ENCODE results near the gene LUC7L2. TPM values are rescaled to one million over a fixed set of nuclear protein-coding genes. Genes with fewer than 3 reads are reported as not detected.

LUC7L2 gene
- polyA plus RNA-seq, 1 donor (not counting 4 experiments of a cell fraction or from before 2014, with no cell fraction given) = 52.7 TPM

GRCh38 chr7:139452958-139453672, 93.4 kb downstream of the LUC7L2 start:
- Histone ChIP-seq H3K4me3 (ENCODE audit: control insufficient read depth in 2 of 3, extremely low read depth in 1 of 3, insufficient read depth in 2 of 3, low read depth in 1 of 3, low read length in 3 of 3) (no peak overlapping the region), H3K79me2 (ENCODE audit: control insufficient read depth, insufficient read depth, low read length) (no peaks in the 10 kb centered on the region), H3K27me3 (ENCODE audit: control insufficient read depth, extremely low read depth, insufficient read depth, low read length) (no peaks in the 10 kb centered on the region), H3K9ac (ENCODE audit: control insufficient read depth, extremely low read depth, insufficient read depth, low read length) (no peak overlapping the region), H3K9me1 (ENCODE audit: control insufficient read depth, extremely low read depth, insufficient read depth, low read length) (no peaks in the 10 kb centered on the region), H3K36me3 (ENCODE audit: control insufficient read depth in 2 of 2, extremely low read depth in 1 of 2, insufficient read depth in 2 of 2, low read length in 2 of 2) (no peaks in the 10 kb centered on the region), H2AFZ (ENCODE audit: control insufficient read depth, low read length) (no peak overlapping the region), H3K27ac (ENCODE audit: control insufficient read depth, insufficient read depth, low read length) (no peak overlapping the region), H3K4me2 (ENCODE audit: control insufficient read depth, extremely low read depth, insufficient read depth, low read depth, low read length) (no peak overlapping the region), H3K4me1 (ENCODE audit: control insufficient read depth, extremely low read depth, insufficient read depth, low read length) (peaks cover 12% of the 10 kb centered on the region), H3K9me3 (ENCODE audit: control insufficient read depth, low read depth, low read length) (no peaks in the 10 kb centered on the region), H4K20me1 (ENCODE audit: control insufficient read depth, extremely low read depth, insufficient read depth, low read length) (no peaks in the 10 kb centered on the region)
- dilution Hi-C loops (cut with MboI; ENCODE audit: extremely low pct_ligation_motif_present, low sequenced_read_pairs) = no loop called here
- no peak for TF ChIP-seq EZH2 (IDR thresholded peaks at IDR 0.05; ENCODE audit: low read length)
- TF ChIP-seq CTCF (optimal IDR thresholded peaks at IDR 0.05 in 1 of 3, IDR thresholded peaks at IDR 0.05 in 1 of 3, conservative IDR thresholded peaks at IDR 0.05 in 1 of 3; ENCODE audit: extremely low read depth in 1 of 3, insufficient read depth in 2 of 3, low read length in 3 of 3) = peak in 2 of 3 experiments; percentile 10 to 15
- DNase-seq (ENCODE audit: low read depth, low spot score) (no peak), FAIRE-seq (no peak)

GRCh38 chr7:139453673-139454321, 94.1 kb downstream of the LUC7L2 start:
- dilution Hi-C loops (cut with MboI; ENCODE audit: extremely low pct_ligation_motif_present, low sequenced_read_pairs) = no loop called here
- no peaks in the 10 kb centered on the region for H3K27me3 ChIP-seq (ENCODE audit: control insufficient read depth, extremely low read depth, insufficient read depth, low read length)

More at GRCh38 chr7:139453673-139454321, 94.1 kb downstream of the LUC7L2 start:
- Histone ChIP-seq H3K4me3 (ENCODE audit: control insufficient read depth in 2 of 3, extremely low read depth in 1 of 3, insufficient read depth in 2 of 3, low read depth in 1 of 3, low read length in 3 of 3) (no peak overlapping the region), H3K9ac (ENCODE audit: control insufficient read depth, extremely low read depth, insufficient read depth, low read length) (no peak overlapping the region), H3K4me1 (ENCODE audit: control insufficient read depth, extremely low read depth, insufficient read depth, low read length) (peaks cover 12% of the 10 kb centered on the region), H3K27ac (ENCODE audit: control insufficient read depth, insufficient read depth, low read length) (no peak overlapping the region), H2AFZ (ENCODE audit: control insufficient read depth, low read length) (no peak overlapping the region), H3K9me1 (ENCODE audit: control insufficient read depth, extremely low read depth, insufficient read depth, low read length) (no peaks in the 10 kb centered on the region), H3K9me3 (ENCODE audit: control insufficient read depth, low read depth, low read length) (no peaks in the 10 kb centered on the region), H3K79me2 (ENCODE audit: control insufficient read depth, insufficient read depth, low read length) (no peaks in the 10 kb centered on the region), H4K20me1 (ENCODE audit: control insufficient read depth, extremely low read depth, insufficient read depth, low read length) (no peaks in the 10 kb centered on the region), H3K4me2 (ENCODE audit: control insufficient read depth, extremely low read depth, insufficient read depth, low read depth, low read length) (no peak overlapping the region), H3K36me3 (ENCODE audit: control insufficient read depth in 2 of 2, extremely low read depth in 1 of 2, insufficient read depth in 2 of 2, low read length in 2 of 2) (no peaks in the 10 kb centered on the region)
- DNase-seq (ENCODE audit: low read depth, low spot score) (no peak), FAIRE-seq (no peak)
- no peak for TF ChIP-seq CTCF (optimal IDR thresholded peaks at IDR 0.05 in 1 of 3, IDR thresholded peaks at IDR 0.05 in 1 of 3, conservative IDR thresholded peaks at IDR 0.05 in 1 of 3; ENCODE audit: extremely low read depth in 1 of 3, insufficient read depth in 2 of 3, low read length in 3 of 3)
- no peak for TF ChIP-seq EZH2 (IDR thresholded peaks at IDR 0.05; ENCODE audit: low read length)
